GM15510 (cell line): ENCODE measurements around the gene RPS2.

Experiments used
- POLR2A ChIP-seq: IDR thresholded peaks from 3 replicates; pipeline ENCODE4 v1.6.1; 2011; ENCODE audit warnings: borderline replicate concordance; ENCODE audit not compliant: insufficient read length; ENCODE audit errors: extremely low read depth

The RPS2 gene

DNA sequence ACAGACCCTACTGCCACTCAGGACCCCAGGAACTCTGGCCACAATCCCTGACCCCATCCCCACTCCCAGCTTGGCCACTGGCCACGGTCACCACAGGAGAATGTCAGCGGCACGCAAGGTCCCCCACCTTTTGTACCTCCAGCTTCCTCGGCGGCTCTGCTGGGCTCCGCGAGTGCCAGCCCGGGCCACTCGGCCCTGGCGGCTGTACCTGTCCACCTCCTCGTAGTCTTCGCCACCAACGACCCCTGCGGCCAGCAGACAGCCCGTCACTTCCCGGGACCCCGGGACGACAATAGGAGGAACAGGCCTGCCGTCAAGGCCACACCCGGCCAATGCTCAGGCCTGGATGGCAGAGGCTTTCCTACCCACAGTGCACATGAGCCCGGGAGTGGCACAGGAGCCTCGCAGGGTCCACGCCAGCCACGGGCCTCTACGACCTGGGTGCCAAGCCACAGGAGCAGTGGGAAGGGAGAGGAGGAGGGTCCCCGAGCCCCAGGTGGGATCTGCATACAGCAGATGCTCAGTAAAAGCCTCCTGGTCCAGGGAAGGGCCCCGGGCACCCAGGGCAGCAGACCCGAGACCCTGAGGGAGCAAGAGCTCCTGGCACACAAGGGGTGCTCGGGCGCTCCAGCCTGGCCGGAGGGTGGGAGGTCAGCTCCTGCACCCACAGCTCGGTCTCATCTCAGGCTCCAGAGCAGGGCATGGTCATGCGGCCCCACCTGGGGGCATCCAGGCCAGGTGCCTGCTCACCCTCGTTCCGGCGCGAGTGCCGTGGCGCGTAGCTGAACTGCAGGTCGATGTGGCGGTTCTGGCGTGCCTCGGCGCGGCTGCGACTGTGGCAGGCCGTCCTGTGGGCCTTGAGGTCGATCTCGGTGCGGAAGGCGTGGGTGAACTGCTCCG, 37.1 kb upstream of the RPS2 start:
- TF ChIP-seq POLR2A: no peak

DNA sequence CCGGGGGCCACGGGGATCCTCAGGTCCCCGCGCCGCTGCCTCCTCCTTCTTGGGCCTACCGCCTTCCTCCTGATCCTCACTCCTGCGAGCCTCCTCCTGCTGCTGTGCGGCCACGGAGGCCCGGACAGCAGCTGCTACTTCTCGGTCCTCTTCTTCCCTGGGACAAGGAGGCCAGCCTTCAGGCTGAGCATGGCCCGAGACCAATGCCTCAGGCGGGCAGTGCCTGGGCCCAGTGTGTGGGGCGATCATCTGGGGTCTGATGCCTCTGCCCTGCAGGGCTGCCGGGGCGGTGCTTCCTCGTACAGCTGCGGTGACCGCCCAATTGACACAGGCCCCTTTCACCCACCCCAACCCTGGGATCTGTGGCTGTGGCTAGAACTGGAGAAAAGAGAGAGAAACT, 36.4 kb upstream of the RPS2 start:
- no peak for TF ChIP-seq POLR2A

GRCh38 chr16:1999866-2000514, 35.4 kb upstream of the RPS2 start:
- TF ChIP-seq POLR2A: no peak

DNA sequence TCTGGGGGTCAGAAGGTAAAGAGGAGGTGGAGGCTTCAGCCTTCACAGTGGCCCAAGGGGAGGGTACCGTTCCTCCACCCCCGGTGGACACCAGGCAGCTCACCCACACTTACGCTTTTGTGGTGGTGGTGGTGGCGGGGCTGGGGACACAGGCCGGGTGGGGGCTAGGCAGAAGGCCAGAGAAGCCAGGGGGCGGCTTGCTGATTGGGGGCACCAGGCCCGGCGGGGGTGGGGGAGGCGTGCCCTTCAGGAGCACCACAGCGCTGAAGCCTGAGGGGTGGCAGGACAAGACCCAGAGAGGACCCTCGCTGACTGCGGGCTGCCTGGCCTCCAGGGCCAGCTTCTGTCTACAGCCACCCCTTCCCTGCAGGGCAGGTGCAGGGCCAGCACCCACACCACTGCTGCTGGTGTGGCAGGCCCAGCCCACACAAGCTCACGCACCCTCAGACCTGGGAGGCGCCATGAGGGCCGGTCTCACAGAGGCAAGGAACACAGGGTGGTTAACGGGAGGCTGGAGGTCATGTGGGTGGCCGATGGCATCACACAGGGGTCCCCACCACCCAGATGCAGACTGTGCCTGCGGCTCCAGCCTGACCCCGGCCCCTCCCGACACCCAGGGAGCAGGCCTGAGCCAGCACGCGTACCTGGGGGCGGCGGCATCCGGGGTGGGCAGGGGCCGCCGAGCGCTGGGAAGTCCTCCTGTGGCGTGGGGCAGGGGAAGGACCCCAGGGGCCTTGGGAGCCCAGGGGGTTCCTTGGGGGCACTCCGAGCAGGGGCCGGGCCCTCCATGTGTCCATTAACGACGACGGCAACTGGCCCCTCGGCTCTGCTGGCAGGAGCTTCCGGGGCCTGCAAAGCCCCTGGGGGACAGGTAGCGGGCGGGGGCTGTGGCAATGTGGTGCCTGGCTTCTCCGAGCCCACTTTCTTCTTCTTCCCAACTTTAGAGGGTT, 34.5 kb upstream of the RPS2 start:
- TF ChIP-seq POLR2A: no peak

- no peak for TF ChIP-seq POLR2A
Observed at GRCh38 chr16:1998360-1998835, 33.8 kb upstream of the RPS2 start.

GRCh38 chr16:1997494-1998359, 33.1 kb upstream of the RPS2 start:
- TF ChIP-seq POLR2A: no peak

GRCh38 chr16:1993731-1994131, 29.1 kb upstream of the RPS2 start:
- TF ChIP-seq POLR2A: no peak

GRCh38 chr16:1992704-1993317, 28.2 kb upstream of the RPS2 start:
- no peak for TF ChIP-seq POLR2A

DNA sequence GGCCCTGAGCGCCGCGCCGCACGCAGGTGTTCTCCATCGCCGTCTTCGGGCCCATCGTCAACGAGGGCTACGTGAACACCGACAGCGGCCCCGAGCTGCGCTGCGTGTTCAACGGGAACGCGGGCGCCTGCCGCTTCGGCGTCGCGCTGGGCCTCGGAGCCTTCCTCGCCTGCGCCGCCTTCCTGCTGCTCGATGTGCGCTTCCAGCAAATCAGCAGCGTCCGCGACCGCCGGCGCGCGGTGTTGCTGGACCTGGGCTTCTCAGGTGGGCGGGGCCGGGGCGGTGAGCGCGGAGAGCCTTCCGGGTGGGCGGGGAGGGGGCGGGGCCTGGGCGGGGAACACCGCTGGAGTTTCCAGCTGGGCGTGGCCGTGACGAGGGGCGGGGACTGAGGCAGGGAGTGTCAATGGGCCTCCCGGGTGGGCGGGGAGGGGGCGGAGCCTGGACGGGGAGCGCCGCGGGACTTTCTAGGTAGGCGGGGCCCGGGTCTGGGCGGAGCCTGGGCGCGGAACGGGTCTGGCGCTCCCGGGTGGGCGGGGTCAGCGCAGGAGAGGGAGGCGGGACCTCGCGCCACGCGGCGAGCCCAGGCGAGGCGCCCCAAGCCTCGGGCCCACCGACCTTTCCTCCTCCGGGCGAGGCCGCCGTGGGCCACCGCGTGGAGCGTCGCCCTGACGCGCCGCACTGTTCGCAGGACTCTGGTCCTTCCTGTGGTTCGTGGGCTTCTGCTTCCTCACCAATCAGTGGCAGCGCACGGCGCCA, 27.5 kb upstream of the RPS2 start:
- peak; percentile 76 for TF ChIP-seq POLR2A

DNA sequence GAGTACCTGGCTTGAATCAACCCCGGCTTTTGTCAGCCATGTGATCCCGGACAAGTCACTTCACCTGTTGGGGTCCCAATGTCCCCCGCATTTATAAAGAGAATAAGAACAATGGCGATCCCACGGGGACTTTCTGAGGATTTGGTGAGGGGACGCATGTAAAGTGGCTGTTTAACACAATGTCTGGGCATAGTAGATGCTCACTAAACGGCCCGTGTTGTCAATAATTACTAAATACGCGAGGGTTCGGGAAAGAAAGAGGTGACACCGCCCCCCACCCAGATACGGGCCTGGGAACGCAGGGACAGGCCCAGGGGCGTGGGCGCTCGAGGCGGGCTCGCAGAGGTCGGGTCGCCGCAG, 26.9 kb upstream of the RPS2 start:
- TF ChIP-seq POLR2A: no peak

GRCh38 chr16:1991135-1991551, 26.5 kb upstream of the RPS2 start:
- TF ChIP-seq POLR2A: peak; percentile 51

GRCh38 chr16:1990351-1991134, 25.9 kb upstream of the RPS2 start:
- TF ChIP-seq POLR2A: peak; percentile 15
